MM.1S (cell line): Measurements from ENCODE around the gene SPTLC3.

Experiments used
- EZH2 ChIP-seq: fragments of 300-600 bp; sonication (generic); optimal IDR thresholded peaks from 2 replicates; pipeline ENCODE3; 2017; ENCODE audit warnings: low read depth, mild to moderate bottlenecking, antibody characterized with exemption, low read length, mixed read lengths
- TF ChIP-seq, protein P1 (sequence below): fragments of 300-600 bp; sonication (generic); IDR thresholded peaks from 2 replicates; pipeline ENCODE4 v1.5.1; 2016; ENCODE audit warnings: antibody characterized with exemption, low read length, mixed read lengths

DNA sequence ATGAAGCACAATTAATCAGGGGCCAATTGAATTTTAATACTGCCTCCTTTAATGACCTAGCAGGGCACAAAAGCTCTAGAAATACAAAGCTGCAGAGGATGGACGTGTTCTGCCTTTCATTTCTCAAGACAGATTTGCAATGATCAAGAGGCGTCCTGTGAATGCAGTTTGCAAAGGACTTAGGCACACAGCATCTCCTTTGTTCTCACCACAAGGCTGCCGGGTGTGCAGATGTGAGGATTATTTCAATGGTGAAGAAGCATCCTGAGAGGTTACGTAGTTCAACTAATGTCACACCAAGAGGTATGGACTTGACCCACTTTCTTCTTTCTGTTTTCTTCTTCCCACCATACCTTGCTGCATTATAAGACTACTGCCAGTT is 42.9 kb upstream of the SPTLC3 start:
- no peak for TF ChIP-seq EZH2
- TF ChIP-seq, protein P1, sequence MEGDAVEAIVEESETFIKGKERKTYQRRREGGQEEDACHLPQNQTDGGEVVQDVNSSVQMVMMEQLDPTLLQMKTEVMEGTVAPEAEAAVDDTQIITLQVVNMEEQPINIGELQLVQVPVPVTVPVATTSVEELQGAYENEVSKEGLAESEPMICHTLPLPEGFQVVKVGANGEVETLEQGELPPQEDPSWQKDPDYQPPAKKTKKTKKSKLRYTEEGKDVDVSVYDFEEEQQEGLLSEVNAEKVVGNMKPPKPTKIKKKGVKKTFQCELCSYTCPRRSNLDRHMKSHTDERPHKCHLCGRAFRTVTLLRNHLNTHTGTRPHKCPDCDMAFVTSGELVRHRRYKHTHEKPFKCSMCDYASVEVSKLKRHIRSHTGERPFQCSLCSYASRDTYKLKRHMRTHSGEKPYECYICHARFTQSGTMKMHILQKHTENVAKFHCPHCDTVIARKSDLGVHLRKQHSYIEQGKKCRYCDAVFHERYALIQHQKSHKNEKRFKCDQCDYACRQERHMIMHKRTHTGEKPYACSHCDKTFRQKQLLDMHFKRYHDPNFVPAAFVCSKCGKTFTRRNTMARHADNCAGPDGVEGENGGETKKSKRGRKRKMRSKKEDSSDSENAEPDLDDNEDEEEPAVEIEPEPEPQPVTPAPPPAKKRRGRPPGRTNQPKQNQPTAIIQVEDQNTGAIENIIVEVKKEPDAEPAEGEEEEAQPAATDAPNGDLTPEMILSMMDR: no peak
